Esophagus (tissue), 2 donors: ENCODE data around the gene PCDHA1. TPM values are rescaled to one million over a fixed set of nuclear protein-coding genes. Genes with fewer than 3 reads are reported as not detected.
"Not testable (repeated sequence)": the region's sequence is repeated elsewhere in the genome, so short reads cannot be mapped to it uniquely, and the experiment has no call there.

Experiments used
- H3K27ac ChIP-seq, 2 donors: one replicate each; pipeline ENCODE4 v1.5.1; 2013; ENCODE audit warnings: low read depth in 2 of 2, mild to moderate bottlenecking in 2 of 2, inconsistent platforms in 1 of 2, low read length in 1 of 2, moderate library complexity in 1 of 2
- H3K27me3 ChIP-seq, 2 donors: one replicate each; pipeline ENCODE4 v1.6.1; 2013; ENCODE audit warnings: low read length in 2 of 2, control low read depth in 1 of 2, mild to moderate bottlenecking in 1 of 2; ENCODE audit not compliant: insufficient read depth in 2 of 2, control insufficient read depth in 1 of 2
- H3K36me3 ChIP-seq, 2 donors: one replicate each; pipeline ENCODE4 v1.6.1; 2013; ENCODE audit warnings: low read length in 1 of 2; ENCODE audit not compliant: control insufficient read depth in 2 of 2, insufficient read depth in 2 of 2
- H3K4me1 ChIP-seq, 2 donors: one replicate each; pipeline ENCODE4 v1.6.1; 2013; ENCODE audit warnings: low read length in 1 of 2; ENCODE audit not compliant: control insufficient read depth in 2 of 2, insufficient read depth in 2 of 2
- H3K4me3 ChIP-seq, 2 donors: one replicate each; pipeline ENCODE4 v1.5.1; 2013; ENCODE audit warnings: low read length in 2 of 2, mild to moderate bottlenecking in 2 of 2, low read depth in 1 of 2, moderate library complexity in 1 of 2
- H3K9me3 ChIP-seq, 2 donors: one replicate each; pipeline ENCODE4 v1.6.1; 2013; ENCODE audit warnings: mild to moderate bottlenecking in 2 of 2, low read depth in 1 of 2, low read length in 1 of 2, moderate library complexity in 1 of 2; ENCODE audit not compliant: control insufficient read depth in 2 of 2, insufficient read depth in 1 of 2
- WGBS, 2 donors: extraction: QIAGEN DNeasy Blood & Tissue Kit; methylation state at CpG; one replicate each; pipeline ENCODE4 v1.1.7; 2013; 5-methylcytosine and 5-hydroxymethylcytosine counted together
- polyA plus RNA-seq, 2 donors: library from polyadenylated mRNA; stranded (reverse); fragments of 200-250 nt; gene quantifications; one replicate each; pipeline ENCODE4 v1.2.3, GENCODE V29; 2013
- donor health status: healthy with polysubstance abuse.
- donor health status: Bipolar disorder and iron deficiency.

PCDHA1 gene
- polyA plus RNA-seq, 2 donors, result 0.02 TPM; not detected in 1

- Histone ChIP-seq H3K4me1 (no peaks in the 10 kb centered on the region), H3K4me3 (no peak overlapping the region), H3K27me3 (no peaks in the 10 kb centered on the region), H3K27ac (no peak overlapping the region), H3K36me3 (no peaks in the 10 kb centered on the region), H3K9me3 (peaks cover 14 to 19% of the 10 kb centered on the region in 2 donors)
- WGBS, 2 donors, result 47 to 54% methylated on average over 5 of the region's 5 CpGs
Measured at GRCh38 chr5:140869555-140869886, 83.6 kb downstream of the PCDHA1 start.

- no peaks in the 10 kb centered on the region for H3K36me3 ChIP-seq
- H3K27me3 ChIP-seq, result no peaks in the 10 kb centered on the region
- H3K4me1 ChIP-seq, result no peaks in the 10 kb centered on the region
- H3K4me3 ChIP-seq, result no peak overlapping the region
- 53 to 54% methylated on average over 114 of the region's 114 CpGs for WGBS, 2 donors
- H3K27ac ChIP-seq, result no peak overlapping the region
- peaks cover 14 to 19% of the 10 kb centered on the region in 2 donors for H3K9me3 ChIP-seq
Measured at GRCh38 chr5:140870221-140871201, 84.6 kb downstream of the PCDHA1 start.

- H3K27ac ChIP-seq, result no peak within 1 kb of the TSS
- no peaks in the 10 kb centered on the region for H3K27me3 ChIP-seq
- no peak within 1 kb of the TSS for H3K4me3 ChIP-seq
- H3K36me3 ChIP-seq, result no peaks in the 10 kb centered on the region
- no peaks in the 10 kb centered on the region for H3K4me1 ChIP-seq
- H3K9me3 ChIP-seq, result peaks cover 22 to 26% of the 10 kb centered on the region in 2 donors
- 20 to 24% methylated on average over 44 to 47 of the region's 47 CpGs for WGBS, 2 donors
Measured at GRCh38 chr5:140875085-140876065, 89.4 kb downstream of the PCDHA1 start, which contains the start of gene PCDHA12. TSS of gene PCDHA12 (plus strand) at chr5:140875308. CDS start at chr5:140875473, 165 bp downstream.

GRCh38 chr5:140876541-140877261 lies 90.8 kb downstream of the PCDHA1 start:
- peaks cover 15 to 17% of the 10 kb centered on the region in 2 donors for H3K9me3 ChIP-seq
- H3K4me3 ChIP-seq, H3K36me3 ChIP-seq, H3K27me3 ChIP-seq, H3K4me1 ChIP-seq, H3K27ac ChIP-seq: not testable (repeated sequence)
- WGBS, 2 donors, result 47 to 50% methylated on average over 73 to 80 of the region's 80 CpGs

GRCh38 chr5:140877262-140877581 lies 91.3 kb downstream of the PCDHA1 start:
- Histone ChIP-seq H3K4me1 (no peaks in the 10 kb centered on the region), H3K36me3 (no peaks in the 10 kb centered on the region), H3K9me3 (peaks cover 18 to 21% of the 10 kb centered on the region in 2 donors), H3K27ac (no peak overlapping the region), H3K27me3 (peaks cover 0 to 6% of the 10 kb centered on the region in 2 donors), H3K4me3 (no peak overlapping the region)
- WGBS, 2 donors, result 48 to 53% methylated on average over 32 to 37 of the region's 37 CpGs

- Histone ChIP-seq H3K27ac (no peak within 1 kb of the TSS), H3K27me3 (peaks cover 0 to 6% of the 10 kb centered on the region in 2 donors), H3K9me3 (peaks cover 25% of the 10 kb centered on the region in 2 donors), H3K4me1 (no peaks in the 10 kb centered on the region), H3K36me3 (no peaks in the 10 kb centered on the region), H3K4me3 (no peak within 1 kb of the TSS)
- 24 to 26% methylated on average over 30 to 35 of the region's 35 CpGs for WGBS, 2 donors
Measured at GRCh38 chr5:140881889-140882590, 96.1 kb downstream of the PCDHA1 start, which contains the start of gene PCDHA13. TSS of gene PCDHA13 (plus strand) at chr5:140882124. CDS start at chr5:140882269, 145 bp downstream.

- Histone ChIP-seq H3K27me3 (peaks cover 0 to 6% of the 10 kb centered on the region in 2 donors), H3K4me3 (no peak overlapping the region), H3K27ac (no peak overlapping the region), H3K9me3 (peaks cover 20% of the 10 kb centered on the region in 2 donors), H3K36me3 (no peaks in the 10 kb centered on the region), H3K4me1 (no peaks in the 10 kb centered on the region)
- WGBS, 2 donors, result 21 to 29% methylated on average over 12 of the region's 12 CpGs
Measured at GRCh38 chr5:140882591-140882899, 96.6 kb downstream of the PCDHA1 start.

GRCh38 chr5:140883373-140883772 lies 97.4 kb downstream of the PCDHA1 start:
- WGBS, 2 donors, result 48 to 53% methylated on average over 41 of the region's 41 CpGs
- no peaks in the 10 kb centered on the region for H3K4me1 ChIP-seq
- H3K4me3 ChIP-seq, result no peak overlapping the region
- H3K36me3 ChIP-seq, result no peaks in the 10 kb centered on the region
- H3K9me3 ChIP-seq, result peaks cover 19 to 20% of the 10 kb centered on the region in 2 donors
- H3K27me3 ChIP-seq, result peaks cover 0 to 6% of the 10 kb centered on the region in 2 donors
- H3K27ac ChIP-seq, result no peak overlapping the region
